B cell (primary cell): ENCODE measurements around the gene ASTN1. TPM values are rescaled to one million over a fixed set of nuclear protein-coding genes. Genes with fewer than 3 reads are reported as not detected.

Source experiments
- ATAC-seq: fragments of 200-7000 bp; cut with Tn5 transposase; one replicate; pipeline ENCODE4 v1.10.0; 2021; ENCODE audit warnings: low read depth, mild to moderate bottlenecking, moderate number of reproducible peaks, moderate library complexity
- CTCF ChIA-PET: fragments of 350-600 bp; sonication (Branson Sonifier 250); formaldehyde crosslinking; loops from one replicate; lab custom pipeline; 2021; ENCODE audit warnings: antibody characterized with exemption, inconsistent platforms; lab: Charles Lee
- POLR2A ChIA-PET: fragments of 350-600 bp; sonication (Branson Sonifier 250); formaldehyde crosslinking; loops from one replicate; lab custom pipeline; 2021; ENCODE audit warnings: antibody characterized with exemption; lab: Charles Lee
- DNase-seq: peaks from one replicate; pipeline ENCODE4 v3.0.0; 2013
- H2AFZ ChIP-seq: 2 replicates; pipeline ENCODE4 v1.6.1; 2012; ENCODE audit warnings: mild to moderate bottlenecking, low read depth, low read length; ENCODE audit not compliant: insufficient read depth, poor library complexity, severe bottlenecking
- H3K27ac ChIP-seq, 2 donors: 1 replicate in 1 of 2; 2 replicates in 1 of 2; pipeline ENCODE4 v1.5.1; 2012 to 2013; ENCODE audit warnings: low read length in 2 of 2, mild to moderate bottlenecking in 2 of 2, moderate library complexity in 1 of 2
- H3K27me3 ChIP-seq, 4 experiments: fragments of 200-600 bp in 1 of 4; sonication (generic) in 1 of 4; replicated peaks in 1 of 4; 1 replicate in 2 of 4; 2 replicates in 2 of 4; pipeline versions ENCODE4 v1.6.1 to v1.7.0; 2013 to 2016; ENCODE audit warnings: low read length in 3 of 4, mild to moderate bottlenecking in 2 of 4, mixed read lengths in 1 of 4, moderate library complexity in 1 of 4; ENCODE audit not compliant: insufficient read depth in 4 of 4, control insufficient read depth in 3 of 4; ENCODE audit errors: control extremely low read depth in 1 of 4
- H3K36me3 ChIP-seq, 2 experiments: replicated peaks in 1 of 2; 1 replicate in 1 of 2; 2 replicates in 1 of 2; pipeline versions ENCODE4 v1.6.1 to v1.7.1; 2013; ENCODE audit warnings: low read length in 1 of 2; ENCODE audit not compliant: insufficient read depth in 2 of 2, control insufficient read depth in 1 of 2; ENCODE audit errors: control extremely low read depth in 1 of 2, extremely low read depth in 1 of 2
- H3K4me1 ChIP-seq, 2 donors: fragments of 200-600 bp in 1 of 2; sonication (generic) in 1 of 2; 1 replicate in 1 of 2; 2 replicates in 1 of 2; pipeline versions ENCODE4 v1.5.1 to v1.6.1; 2013 to 2017; ENCODE audit warnings: low read length in 2 of 2; ENCODE audit not compliant: control insufficient read depth in 2 of 2, insufficient read depth in 2 of 2
- H3K4me2 ChIP-seq: replicated peaks from 2 replicates; pipeline ENCODE3; 2012; ENCODE audit warnings: mild to moderate bottlenecking, low read depth, low read length; ENCODE audit not compliant: poor library complexity, severe bottlenecking
- H3K4me3 ChIP-seq, 5 experiments: fragments of 200-600 bp in 1 of 5; sonication (generic) in 1 of 5; 1 replicate in 3 of 5; 2 replicates in 2 of 5; pipeline versions ENCODE4 v1.5.1 to v1.7.0; 2011 to 2016; ENCODE audit warnings: low read length in 4 of 5, mild to moderate bottlenecking in 4 of 5, low read depth in 2 of 5, control low read depth in 1 of 5, moderate library complexity in 1 of 5; ENCODE audit not compliant: insufficient read depth in 1 of 5; ENCODE audit errors: control extremely low read depth in 1 of 5, extremely low read depth in 1 of 5
- H3K79me2 ChIP-seq: fragments of 200-600 bp; sonication (generic); one replicate; pipeline ENCODE4 v1.6.0; 2016; ENCODE audit warnings: low read length; ENCODE audit not compliant: control insufficient read depth, insufficient read depth
- H3K9ac ChIP-seq: fragments of 200-600 bp; sonication (generic); 2 replicates; pipeline ENCODE4 v1.6.1; 2017; ENCODE audit warnings: mild to moderate bottlenecking, low read length, moderate library complexity
- H3K9me3 ChIP-seq, 3 donors: one replicate each; pipeline versions ENCODE4 v1.6.1 to v1.7.1; 2013; ENCODE audit warnings: low read length in 2 of 3; ENCODE audit not compliant: control insufficient read depth in 2 of 3, insufficient read depth in 1 of 3; ENCODE audit errors: control extremely low read depth in 1 of 3
- H4K20me1 ChIP-seq: 2 replicates; pipeline ENCODE4 v1.6.0; 2012; ENCODE audit warnings: mild to moderate bottlenecking, low read length; ENCODE audit not compliant: insufficient read depth, control insufficient read depth, poor library complexity, severe bottlenecking
- H3K27ac Mint-ChIP-seq: one replicate; pipeline ENCODE4 v1.8.0; 2021; ENCODE audit warnings: mixed read lengths
- H3K27me3 Mint-ChIP-seq: one replicate; pipeline ENCODE4 v1.8.0; 2021; ENCODE audit warnings: mixed read lengths
- H3K4me1 Mint-ChIP-seq: one replicate; pipeline ENCODE4 v1.8.0; 2021; ENCODE audit warnings: mixed read lengths
- H3K4me3 Mint-ChIP-seq: one replicate; pipeline ENCODE4 v1.8.0; 2021; ENCODE audit warnings: mixed read lengths
- H3K9me3 Mint-ChIP-seq: one replicate; pipeline ENCODE4 v1.8.0; 2022; ENCODE audit warnings: mixed read lengths; ENCODE audit not compliant: insufficient read depth
- CTCF ChIP-seq: fragments of 200-600 bp; IDR thresholded peaks from one replicate; pipeline ENCODE4 v1.8.0; 2022; ENCODE audit warnings: antibody characterized with exemption, mild to moderate bottlenecking
- EZH2 ChIP-seq: IDR thresholded peaks from 2 replicates; pipeline ENCODE4 v1.6.1; 2012; ENCODE audit warnings: borderline replicate concordance, low read depth, mild to moderate bottlenecking, moderate library complexity, low read length; ENCODE audit not compliant: insufficient read depth, poor library complexity, severe bottlenecking
- WGBS: methylation state at CpG from one replicate; pipeline ENCODE4 v1.1.5; 2013; ENCODE audit warnings: missing lambda C conversion rate; ENCODE audit not compliant: insufficient coverage; 5-methylcytosine and 5-hydroxymethylcytosine counted together
- intact Hi-C: fragments of 100-400 bp; cut with micrococcal nuclease; formaldehyde crosslinking; loops from one replicate; pipeline ENCODE4 v1.10.0; 2022
- polyA plus RNA-seq: library from polyadenylated mRNA; depleted of rRNA; stranded (reverse); fragments of >200 nt; gene quantifications from 2 replicates; pipeline ENCODE4 v1.2.3, GENCODE V29; 2012
- total RNA-seq, 2 donors: library from RNA; stranded (reverse); fragments of 120-200 nt in 1 of 2; gene quantifications; 1 replicate in 1 of 2; 2 replicates in 1 of 2; pipeline versions ENCODE4 v1.2.3 to v1.2.4, GENCODE V29; 2013 to 2022

The ASTN1 gene
- total and polyA plus RNA-seq, 2 donors (not counting 1 experiment from before 2014, with no cell fraction given): not detected

DNA sequence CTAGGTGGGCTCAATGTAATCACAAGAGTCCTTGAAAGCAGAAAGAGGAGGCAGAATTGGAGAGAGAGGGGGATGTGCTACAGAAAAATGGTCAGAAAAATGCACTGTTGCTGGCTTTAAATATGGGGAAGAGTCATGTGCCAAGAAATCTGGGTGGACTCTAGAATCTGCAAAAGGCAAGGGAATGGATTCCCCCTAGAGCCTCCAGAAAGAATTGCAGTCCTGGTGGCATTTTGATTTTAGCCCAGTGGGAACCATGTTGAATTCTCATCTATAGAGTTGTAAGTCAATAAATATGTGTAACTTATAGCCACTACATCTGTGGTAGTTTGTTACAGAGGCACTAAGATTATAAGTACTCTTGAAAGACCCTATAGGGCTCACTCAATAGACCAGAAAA is 210.3 kb downstream of the ASTN1 start:
- DNase-seq (no peak), ATAC-seq (no peak)
- peaks cover 7% of the 10 kb centered on the region for H3K27me3 Mint-ChIP-seq
- H3K9me3 Mint-ChIP-seq: no peaks in the 10 kb centered on the region
- Histone ChIP-seq H3K4me1 (no peaks in the 10 kb centered on the region), H3K9me3 (no peaks in the 10 kb centered on the region), H2AFZ (no peak overlapping the region), H3K36me3 (no peaks in the 10 kb centered on the region), H3K27ac (no peak overlapping the region), H3K4me3 (no peak overlapping the region), H3K27me3 (no peaks in the 10 kb centered on the region), H3K79me2 (no peaks in the 10 kb centered on the region), H3K9ac (no peak overlapping the region), H3K4me2 (no peak overlapping the region), H4K20me1 (no peaks in the 10 kb centered on the region)
- H3K4me3 Mint-ChIP-seq: no peak overlapping the region
- ChIA-PET CTCF (no interaction called here), POLR2A (no interaction called here)
- H3K4me1 Mint-ChIP-seq: no peaks in the 10 kb centered on the region
- intact Hi-C loops: no loop called here
- H3K27ac Mint-ChIP-seq: no peak overlapping the region
- TF ChIP-seq EZH2 (no peak), CTCF (no peak)

DNA sequence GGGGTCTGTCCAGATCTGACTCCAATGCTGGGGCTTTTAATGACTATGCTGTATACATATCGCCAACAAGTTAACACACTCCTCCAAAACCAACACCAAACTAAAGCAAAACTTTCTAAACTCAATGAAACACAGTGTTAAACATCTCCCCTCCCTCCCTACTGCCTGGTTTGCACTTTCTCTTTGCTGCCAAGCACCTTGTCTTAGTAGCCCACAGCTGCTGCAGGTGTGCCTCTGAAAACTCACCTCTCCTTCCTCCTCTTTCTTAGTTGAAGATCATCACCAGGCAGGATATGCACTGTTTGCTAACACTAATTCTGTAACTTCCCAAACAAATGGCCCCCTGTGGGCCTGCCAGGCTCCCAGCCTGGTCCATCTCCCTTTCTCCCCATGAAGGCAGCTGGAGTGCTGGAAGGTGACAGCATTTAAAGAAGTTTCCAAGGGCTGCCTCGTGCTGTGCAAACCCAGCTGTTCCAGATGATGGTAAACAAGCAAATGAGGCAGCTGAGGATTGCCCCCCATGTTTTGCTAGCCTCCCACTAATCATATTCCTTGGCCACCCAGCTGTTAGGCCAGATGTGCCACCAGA is 213.7 kb downstream of the ASTN1 start:
- CTCF ChIA-PET: no interaction called here
- no peak for DNase-seq
- WGBS: 51% methylated on average over 2 of the region's 2 CpGs
- H3K27me3 ChIP-seq: no peaks in the 10 kb centered on the region
- no peaks in the 10 kb centered on the region for H3K4me1 ChIP-seq
- no peak overlapping the region for H3K9ac ChIP-seq
- no peaks in the 10 kb centered on the region for H3K4me1 Mint-ChIP-seq
- intact Hi-C loops: no loop called here
- H3K79me2 ChIP-seq: no peaks in the 10 kb centered on the region
- H4K20me1 ChIP-seq: no peaks in the 10 kb centered on the region
- no peaks in the 10 kb centered on the region for H3K9me3 Mint-ChIP-seq
- POLR2A ChIA-PET: no interaction called here
- H3K4me3 ChIP-seq: no peak overlapping the region
- no peak overlapping the region for H3K4me3 Mint-ChIP-seq
- H3K27me3 Mint-ChIP-seq: peaks cover 6% of the 10 kb centered on the region
- no peak overlapping the region for H3K4me2 ChIP-seq
- H3K27ac ChIP-seq: no peak overlapping the region
- TF ChIP-seq CTCF (no peak), EZH2 (no peak)
- no peaks in the 10 kb centered on the region for H3K36me3 ChIP-seq
- no peaks in the 10 kb centered on the region for H3K9me3 ChIP-seq
- H3K27ac Mint-ChIP-seq: no peak overlapping the region
- H2AFZ ChIP-seq: no peak overlapping the region
- ATAC-seq: no peak
